NCI-H146 treated with DMSO at 0.1 percent for 48 hours (cell line): ENCODE measurements around the gene TMUB2.
A peak's percentile ranks its signal among the peaks of the same experiment; 100 is the strongest.

Experiments used
- DNase-seq: peaks from one replicate; lab custom pipeline; 2025; ENCODE audit not compliant: unreplicated experiment; lab: John Stamatoyannopoulos, UW

TMUB2 gene

DNA sequence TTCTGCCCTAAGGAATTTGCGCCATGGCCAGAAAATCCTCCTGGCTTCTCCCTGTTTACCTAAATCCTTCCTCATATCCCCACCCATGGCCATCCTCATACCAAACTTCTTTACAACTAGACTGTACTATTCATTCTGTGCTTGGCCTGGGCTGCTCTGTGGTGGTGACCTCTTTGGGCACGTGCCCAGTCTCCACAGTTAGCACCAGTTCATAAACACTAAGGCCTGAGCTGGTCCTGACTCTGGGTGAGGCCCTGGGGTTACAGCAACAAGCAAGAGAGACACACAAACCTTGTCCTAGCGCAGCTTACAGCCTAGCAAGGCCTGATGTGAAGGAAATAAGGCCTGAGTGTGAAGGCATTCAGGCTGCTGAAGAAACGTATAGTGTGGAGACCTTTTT lies 16.0 kb downstream of the TMUB2 start:
- no peak for DNase-seq

DNA sequence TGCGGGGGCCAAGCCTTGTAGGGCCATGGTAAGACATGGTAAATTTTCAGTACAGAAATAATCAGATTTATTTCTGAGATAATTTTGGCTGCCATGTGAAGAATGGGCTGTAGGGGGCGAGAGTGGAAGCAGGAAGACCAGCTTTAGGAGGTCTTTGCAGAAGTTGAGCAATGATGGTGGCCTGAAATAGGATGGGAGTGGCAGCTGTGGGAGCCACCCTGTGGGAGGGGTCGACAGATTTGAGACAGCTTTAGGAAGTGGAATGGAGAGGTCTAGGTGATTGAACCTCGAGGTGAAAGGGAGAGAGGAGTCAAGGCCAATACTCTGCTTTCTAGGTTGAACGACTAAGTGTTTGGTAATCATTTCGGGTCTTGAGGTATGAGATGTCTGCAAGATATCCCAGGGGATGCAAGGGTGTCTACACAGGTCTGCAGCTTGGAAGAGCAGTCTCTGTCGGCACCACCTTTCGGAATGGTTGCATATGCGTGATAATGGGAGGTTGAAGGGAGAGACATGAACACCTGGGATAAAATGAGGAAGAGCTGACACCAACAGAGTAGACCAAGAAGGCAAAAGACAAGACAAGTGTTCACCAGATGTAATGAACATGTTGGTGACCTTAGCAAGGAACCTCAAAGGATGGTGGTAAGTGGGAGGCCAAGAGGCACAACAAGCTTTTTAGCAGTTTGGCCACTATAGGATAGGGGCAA lies 17.1 kb downstream of the TMUB2 start:
- peak; percentile 28 for DNase-seq

DNA sequence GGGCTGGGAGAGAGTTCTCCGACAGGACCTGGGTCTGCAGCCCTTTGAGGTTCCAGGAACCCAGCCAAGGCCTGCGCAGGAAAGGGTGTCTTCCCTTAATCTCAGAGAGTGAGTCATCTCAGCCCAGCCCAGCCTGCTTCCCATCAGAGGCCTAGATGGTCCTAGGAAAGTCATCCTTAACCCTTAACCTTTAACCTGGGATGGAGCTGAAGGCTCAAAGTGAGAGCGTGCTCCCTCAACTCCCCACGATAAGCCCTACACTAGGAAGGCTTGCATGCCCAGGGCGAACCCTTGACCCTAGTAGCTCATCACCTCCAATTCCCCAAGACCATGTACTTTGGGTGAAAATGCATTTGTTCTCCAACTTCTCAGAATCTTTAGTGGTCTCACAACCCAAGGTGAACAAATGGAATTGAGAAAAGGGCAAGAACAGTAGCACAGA lies 17.7 kb downstream of the TMUB2 start:
- DNase-seq: no peak

DNA sequence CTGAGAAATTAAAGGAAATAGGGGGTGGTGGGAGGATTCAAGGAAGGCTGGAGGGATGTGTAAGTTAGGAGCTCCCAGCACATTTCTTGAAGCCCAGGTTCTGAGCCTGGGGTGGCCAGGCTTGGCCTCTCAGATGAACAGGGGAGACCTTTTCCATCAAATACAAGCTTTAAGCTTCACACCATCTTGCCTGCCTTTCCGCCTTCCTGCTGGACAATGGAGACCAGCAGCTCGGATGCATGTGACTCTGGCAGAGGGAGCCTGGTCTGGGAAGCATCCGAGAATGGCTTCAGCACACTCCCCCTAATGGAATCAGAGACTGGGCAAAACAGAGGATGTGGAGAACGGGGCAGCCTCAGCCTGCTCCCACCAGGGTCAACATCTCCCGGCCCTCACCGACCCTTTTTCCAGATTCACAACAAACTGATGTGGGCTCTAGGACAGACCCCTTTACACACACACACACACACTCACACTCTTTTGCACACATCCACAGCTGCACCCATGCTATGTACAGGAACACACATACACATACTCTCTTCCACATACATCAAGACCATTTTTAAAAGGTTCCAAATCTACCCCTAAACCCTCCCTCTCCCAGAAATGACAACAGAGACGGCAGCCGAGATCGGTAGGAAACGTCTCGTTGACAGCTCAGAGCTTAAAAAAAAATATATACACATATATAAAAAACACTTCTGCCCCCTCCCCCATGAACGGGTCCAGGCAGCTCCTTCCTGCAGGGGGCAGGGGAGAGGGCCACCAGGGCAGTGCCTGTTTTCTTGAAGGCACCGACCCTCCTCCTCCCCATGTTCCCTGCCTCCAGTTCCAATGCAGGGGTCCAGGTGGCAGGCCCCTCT lies 19.4 kb downstream of the TMUB2 start:
- no peak for DNase-seq

DNA sequence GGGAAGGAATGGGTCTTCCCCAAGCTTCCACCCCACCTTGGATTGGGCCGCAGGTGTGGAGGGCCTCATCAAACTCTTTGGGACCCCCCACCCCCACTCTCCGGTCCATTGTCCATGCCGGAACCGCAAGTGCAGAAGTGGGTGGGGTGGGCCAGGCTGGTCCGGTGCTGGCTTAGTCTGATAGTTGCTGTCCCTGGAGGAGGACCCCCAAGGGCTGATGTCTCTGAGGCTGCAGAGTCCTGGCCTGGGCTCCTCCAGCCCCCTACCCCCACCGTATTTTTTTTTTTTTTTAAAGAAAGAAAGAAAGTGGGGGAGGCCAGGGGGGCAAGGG lies 20.0 kb downstream of the TMUB2 start:
- no peak for DNase-seq

DNA sequence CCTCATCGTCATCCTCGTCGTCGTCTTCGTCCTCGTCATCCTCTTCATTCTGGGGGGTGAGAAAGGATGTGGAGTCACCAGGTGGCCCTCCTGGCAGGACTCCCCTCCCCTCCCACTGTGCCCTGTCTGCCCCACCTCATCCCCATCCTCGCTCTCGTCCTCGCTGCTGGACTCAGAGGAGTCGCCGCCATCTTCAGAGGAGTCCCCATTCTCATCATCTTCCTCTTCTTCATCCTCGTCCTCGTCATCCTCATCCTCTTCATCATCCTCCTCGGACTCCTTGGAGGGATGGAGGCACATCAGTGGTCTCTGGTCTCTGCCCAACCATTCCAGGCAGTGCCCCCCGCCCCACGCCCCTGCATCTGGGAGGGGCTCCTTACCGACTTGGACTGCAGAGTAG lies 20.5 kb downstream of the TMUB2 start:
- no peak for DNase-seq

DNA sequence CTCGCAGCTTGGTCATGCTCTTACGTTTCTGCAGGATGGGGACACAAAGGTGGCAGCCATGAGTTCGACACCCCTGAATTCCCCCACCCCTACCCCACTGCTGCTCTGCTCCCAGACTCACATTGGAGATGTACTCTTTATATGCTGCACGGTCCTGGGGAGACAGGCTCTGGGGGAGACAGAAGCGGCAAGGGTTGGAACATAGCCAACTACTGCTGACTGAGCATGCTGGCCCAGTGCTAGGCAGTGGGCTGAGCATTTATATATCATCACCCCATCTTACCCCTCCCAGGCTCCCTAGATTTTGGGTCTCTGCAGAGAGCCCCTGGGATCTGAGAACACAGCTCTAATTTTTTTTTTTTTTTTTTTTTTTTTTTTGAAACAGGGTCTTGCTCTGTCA lies 21.0 kb downstream of the TMUB2 start:
- DNase-seq: no peak

DNA sequence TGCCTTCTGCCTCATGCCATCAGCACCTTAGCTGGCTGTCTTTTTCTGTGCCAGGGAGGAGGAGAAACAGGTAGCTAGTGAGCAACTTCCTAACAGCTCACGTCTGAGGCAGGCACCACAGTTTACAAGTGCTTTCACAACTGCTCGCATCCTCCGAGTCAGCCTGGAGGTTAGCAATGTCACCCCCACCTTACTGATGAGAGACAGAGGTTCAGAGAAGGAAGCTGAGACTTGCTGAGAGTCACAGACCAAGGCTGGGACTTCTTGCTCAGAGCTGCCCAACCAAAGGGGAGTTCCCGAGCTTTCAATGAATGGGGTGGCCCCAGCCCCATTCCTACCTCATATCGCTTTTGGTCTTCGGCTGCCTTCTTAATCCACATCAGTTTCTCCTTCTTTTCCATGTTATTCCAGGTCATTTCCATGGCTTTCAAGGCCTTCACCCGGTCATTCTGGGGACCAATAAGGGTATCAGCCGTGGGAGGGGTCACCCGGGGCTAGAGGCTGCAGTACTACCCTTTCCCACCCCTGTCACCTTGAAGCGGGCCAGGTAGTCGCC lies 23.1 kb downstream of the TMUB2 start:
- DNase-seq: no peak

DNA sequence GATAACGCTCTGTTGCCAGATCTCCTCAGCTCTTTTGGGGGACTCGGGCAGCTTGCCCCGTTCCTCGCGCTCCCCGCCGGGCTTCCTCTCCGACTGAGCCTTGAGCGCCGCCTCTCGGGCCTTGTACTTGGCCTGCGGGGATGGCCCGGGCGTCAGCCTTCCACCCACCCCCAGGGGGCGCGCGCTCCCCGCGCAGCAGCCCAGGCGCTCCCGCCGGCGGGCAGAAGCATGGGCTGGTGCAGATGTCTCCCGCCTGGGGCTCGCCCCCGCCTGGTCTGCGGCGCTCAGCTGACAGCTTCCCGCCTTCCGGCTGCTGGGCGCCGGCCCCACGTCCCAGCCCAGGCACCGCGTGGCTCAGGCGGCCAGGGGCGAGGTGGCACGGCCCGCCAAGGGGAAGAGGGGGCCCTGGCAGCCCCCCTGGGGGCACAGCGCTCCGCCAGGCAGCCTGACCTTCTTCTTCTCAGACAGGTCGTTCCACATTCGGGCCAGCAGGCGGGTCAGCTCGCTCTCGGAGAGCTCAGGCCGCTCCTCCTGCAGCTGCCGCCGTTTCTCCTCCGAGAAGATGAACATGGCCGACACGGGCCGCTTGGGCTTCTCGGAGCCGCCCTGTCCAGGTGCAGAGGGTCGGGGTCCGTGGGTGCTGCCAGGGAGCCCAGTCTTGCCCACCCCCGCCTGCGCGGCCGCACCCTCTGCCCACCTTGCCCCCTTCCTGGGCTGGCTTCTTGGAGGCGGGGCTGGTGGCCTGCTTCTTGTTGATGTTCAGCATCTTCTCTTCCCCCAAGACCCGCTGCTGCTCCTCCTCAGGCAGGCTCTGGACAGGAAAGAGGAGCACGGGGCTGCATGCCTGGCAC lies 23.8 kb downstream of the TMUB2 start:
- no peak for DNase-seq

DNA sequence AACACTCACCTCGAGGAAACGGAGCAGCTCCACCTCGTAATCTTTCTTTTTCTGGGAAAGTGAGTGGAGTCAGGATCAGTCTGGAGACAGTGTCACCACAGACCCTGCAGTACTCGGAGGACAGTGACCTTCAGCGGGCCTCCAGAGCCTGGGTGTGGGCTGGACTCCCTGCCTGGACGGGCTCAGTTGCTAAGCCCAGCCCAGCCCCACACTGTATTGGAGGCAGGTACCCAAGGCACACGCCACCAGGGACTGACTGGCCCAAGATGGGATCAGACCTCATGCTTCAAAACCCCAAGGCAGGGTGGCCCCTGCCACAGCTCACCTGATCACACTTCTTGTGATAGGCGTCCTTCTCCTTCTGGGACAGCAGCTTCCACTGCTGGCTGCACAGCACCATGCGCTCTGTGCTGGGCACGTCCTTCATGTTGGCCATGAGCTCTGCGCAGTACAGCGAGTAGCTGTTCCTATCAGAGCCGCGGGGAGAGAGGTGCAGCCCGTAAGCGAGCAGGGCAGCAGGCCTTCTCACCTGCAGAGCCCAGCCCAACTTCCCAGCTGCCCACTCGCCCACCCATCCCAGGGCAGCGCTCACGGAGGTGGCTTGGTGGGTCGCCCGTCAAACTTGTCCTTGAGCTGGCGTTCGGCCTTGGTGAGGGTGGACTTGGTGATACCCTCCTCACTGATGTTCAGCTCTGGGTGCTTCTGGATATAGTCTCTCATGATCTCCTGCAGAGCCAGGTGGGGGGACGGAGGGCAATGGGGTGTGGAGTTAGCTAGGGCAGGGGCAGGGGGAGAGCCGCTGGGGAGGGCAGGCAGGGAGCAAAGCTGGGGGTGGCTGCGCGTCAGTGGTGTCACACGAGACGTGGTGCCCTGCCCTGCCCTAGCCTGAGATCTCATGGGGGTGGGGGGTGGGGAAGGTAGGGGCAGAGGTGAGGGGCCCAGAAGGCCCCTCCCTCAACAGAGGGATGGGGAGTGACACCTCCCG lies 24.8 kb downstream of the TMUB2 start:
- DNase-seq: no peak

DNA sequence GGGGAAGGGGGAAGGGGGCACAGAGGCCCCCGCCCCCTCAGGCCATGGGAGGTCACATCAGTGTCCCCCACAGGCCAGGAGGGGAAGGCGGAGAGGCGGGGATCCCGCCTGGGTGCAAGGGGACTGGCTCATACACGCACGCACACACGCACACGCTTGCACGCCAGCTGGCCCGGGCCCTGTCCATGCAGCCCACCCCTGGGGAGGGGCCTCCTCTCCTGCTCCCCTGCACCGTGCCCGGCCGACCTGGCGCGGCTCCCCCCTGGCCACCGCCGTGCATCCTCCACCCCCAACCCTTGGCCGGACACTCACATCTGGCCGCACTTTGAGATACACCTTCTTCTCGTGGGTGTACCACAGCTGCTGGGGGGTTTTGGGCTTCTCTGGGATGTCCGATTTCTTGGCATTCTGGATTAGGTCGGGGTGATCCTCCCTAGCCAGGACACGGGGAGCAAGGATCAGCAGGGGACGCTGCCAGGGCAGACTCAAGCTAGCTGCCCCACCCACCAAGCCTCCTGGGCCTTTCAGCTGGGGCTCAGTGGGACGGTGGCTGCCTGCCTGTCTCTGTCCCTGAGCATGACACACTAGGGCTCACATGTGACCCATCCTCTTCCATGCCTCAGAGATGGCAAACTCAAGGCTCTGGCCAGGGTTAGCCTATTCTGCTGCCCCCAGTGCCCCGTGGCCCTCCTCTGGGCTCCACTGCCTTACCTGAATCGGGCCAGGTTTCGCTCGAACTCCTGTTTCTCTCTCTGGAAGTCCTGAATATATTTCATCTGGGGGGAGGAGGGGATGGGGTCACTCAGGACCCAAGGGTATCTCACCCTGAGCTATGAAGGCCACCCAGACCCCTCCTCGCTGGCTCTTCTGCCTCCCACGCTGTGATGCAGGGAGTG lies 26.0 kb downstream of the TMUB2 start:
- no peak for DNase-seq

DNA sequence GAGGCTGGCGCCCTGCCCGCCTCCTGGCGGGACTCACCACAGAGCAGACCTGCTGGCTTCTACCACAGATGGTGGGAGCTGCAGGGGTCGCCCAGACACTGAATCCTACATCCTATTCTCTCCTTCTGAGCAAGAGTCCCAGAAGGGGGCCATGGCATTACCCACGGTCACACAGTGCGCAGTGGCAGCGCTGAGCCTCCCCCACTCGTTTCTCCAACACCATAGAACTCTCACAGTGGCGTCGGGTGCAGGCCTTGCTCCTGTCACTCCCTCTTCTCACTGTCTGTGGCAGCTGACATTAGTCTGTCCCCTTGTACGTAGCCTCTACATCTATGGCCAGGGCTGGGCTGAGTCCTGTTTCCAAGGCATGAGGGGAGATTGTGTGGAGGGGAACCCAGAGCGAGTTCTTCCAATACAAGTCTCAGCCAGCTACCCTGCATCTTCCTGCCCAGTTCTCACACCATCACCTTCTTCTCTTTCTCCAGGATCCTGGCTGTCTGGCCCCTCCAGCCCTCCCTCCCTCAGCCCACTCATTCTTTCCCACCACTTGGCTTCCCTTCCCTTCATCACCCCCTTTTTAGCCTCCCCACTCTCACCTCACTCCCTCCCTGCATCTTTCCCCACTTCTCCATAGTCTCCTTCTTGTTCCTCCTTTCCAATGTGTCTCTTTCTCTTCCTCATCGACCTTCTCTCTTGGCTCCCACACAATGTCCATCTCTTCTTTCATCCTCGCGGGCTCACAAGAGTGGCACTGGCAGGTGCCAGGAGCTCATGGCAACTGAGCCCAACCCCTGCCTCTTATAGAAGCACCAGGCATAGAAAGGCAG lies 26.8 kb downstream of the TMUB2 start:
- DNase-seq: no peak

DNA sequence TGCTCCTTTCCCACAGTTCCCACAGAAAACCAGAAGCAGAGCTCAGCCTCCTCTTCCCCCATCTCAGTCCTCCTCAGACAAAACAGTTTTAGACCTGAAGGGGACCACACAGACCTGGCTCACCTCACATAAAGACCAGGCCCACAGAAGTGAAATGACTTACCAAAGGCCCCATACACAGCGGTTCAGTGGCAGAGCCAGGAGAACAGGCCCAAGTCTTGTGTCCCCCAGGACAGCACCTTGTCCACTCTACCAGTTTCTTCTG lies 27.4 kb downstream of the TMUB2 start:
- DNase-seq: no peak

DNA sequence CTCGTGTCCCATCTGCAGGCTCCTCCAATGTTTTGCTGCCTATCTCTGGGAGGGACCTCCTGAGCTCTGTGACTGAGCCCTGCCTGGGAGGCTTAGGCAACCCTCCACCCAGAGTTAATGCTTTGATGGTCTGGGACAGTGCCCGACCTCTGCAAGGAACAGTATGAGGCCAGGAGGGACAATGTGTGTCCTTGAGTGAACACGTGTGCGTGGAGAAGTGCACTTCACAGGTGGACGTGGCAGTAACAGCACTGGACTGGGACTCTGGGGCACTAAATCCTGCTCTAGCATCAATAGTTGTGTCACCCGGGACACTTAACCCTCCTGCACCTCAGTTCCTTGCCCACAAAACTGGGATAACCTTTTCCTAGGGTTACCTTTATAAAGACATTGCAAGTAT lies 28.1 kb downstream of the TMUB2 start:
- DNase-seq: no peak

DNA sequence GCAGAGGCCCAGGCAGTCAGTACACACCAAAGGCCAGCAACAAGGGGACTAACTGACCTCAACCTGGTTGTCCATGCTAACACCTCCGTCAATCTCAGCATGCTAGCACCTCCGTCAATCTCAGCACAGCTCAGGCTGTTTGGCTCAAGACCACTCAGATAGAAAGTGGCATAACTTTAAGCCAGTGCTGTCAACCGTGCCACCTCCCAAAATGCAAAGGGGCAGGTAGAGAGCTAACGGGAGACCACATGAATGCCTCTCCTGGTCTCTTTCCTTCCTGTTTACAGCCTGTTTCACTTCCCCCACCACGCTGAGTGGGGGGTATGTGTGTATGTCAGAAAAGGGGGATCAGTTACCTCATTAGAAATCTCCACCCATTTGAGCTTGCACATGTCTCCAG lies 29.4 kb downstream of the TMUB2 start:
- no peak for DNase-seq

DNA sequence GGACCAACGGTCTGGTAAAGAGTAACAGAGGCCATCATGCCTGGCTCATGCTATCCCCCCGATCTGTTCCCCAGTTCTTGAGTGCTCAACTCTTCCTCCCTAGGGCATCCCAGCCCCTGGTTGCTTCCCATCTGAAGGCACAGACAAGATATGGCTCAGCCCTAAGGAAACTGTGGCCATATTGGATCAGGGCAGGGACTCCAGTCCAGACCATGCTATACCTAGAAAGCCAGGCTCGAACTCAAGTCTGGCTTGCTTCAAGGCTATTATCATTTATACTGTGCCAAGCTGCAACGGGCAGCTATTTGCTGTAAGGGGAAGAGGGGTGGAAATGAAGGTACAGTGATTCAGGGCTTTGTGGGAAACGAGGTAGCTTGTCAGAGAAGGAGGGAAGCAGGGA lies 29.9 kb downstream of the TMUB2 start:
- no peak for DNase-seq

DNA sequence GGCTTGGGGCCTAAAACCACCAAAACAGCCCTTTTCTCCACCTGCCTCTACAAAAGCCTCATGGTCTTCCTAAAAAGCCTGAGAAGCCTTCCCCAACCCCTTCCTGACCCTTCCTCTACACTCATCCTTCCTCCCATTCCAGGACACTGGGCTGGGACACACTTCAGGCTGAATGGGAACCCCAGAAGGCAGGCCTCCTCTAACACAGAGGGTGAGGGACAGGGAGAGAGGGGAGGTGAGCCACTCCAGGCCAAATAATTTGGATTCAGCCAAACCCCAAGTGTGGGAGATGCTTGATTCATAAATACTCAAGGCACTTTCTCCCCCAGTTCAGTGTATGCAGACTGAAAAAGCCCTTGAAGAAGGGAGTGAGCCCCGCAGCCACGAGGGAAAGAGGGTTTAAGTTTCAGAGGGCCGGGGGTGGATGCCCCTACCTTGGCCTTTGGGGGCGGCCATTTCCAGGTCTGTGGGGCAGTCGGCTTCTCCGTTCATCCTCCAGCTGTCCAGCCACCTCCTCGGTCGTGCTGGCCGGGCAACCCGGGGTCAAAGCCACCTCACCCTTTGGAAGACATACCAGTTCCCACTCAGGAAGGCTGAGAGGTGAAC lies 31.1 kb downstream of the TMUB2 start:
- no peak for DNase-seq
